Trophoblast cell (in vitro differentiated cells and primary cell): ENCODE results near the gene MTA3.
"Not testable (repeated sequence)": the region's sequence is repeated elsewhere in the genome, so short reads cannot be mapped to it uniquely, and the experiment has no call there.

Source experiments
- DNase-seq, 2 donors: peaks; one replicate each; pipeline ENCODE4 v3.0.0-alpha.2; 2016
- H2AFZ ChIP-seq: 2 replicates; pipeline ENCODE4 v1.6.1; 2013; ENCODE audit warnings: low read length, moderate library complexity, mild to moderate bottlenecking; ENCODE audit not compliant: insufficient read depth, poor library complexity
- H2AK5ac ChIP-seq: 2 replicates; pipeline ENCODE4 v1.6.1; 2013; ENCODE audit warnings: mild to moderate bottlenecking, low read length
- H2BK120ac ChIP-seq: 2 replicates; pipeline ENCODE4 v1.6.1; 2013; ENCODE audit warnings: low read length, mild to moderate bottlenecking, moderate library complexity; ENCODE audit not compliant: insufficient read depth, poor library complexity
- H2BK12ac ChIP-seq: 2 replicates; pipeline ENCODE4 v1.6.1; 2013; ENCODE audit warnings: mild to moderate bottlenecking, low read length, moderate library complexity
- H2BK5ac ChIP-seq: 2 replicates; pipeline ENCODE4 v1.6.1; 2013; ENCODE audit warnings: low read length, low read depth, moderate library complexity, mild to moderate bottlenecking; ENCODE audit not compliant: poor library complexity
- H3K14ac ChIP-seq: 2 replicates; pipeline ENCODE4 v1.6.1; 2013; ENCODE audit warnings: mild to moderate bottlenecking, low read length
- H3K18ac ChIP-seq: 2 replicates; pipeline ENCODE4 v1.6.1; 2013; ENCODE audit warnings: mild to moderate bottlenecking, low read length
- H3K23ac ChIP-seq: 2 replicates; pipeline ENCODE4 v1.6.1; 2013; ENCODE audit warnings: low read length
- H3K27ac ChIP-seq: 2 replicates; pipeline ENCODE4 v1.5.1; 2013; ENCODE audit warnings: low read depth, mild to moderate bottlenecking, inconsistent platforms, low read length, moderate library complexity
- H3K27me3 ChIP-seq: 2 replicates; pipeline ENCODE4 v1.6.1; 2013; ENCODE audit warnings: inconsistent platforms, mild to moderate bottlenecking, low read length, moderate library complexity; ENCODE audit not compliant: insufficient read depth
- H3K36me3 ChIP-seq, 2 experiments: 1 replicate in 1 of 2; 2 replicates in 1 of 2; pipeline ENCODE4 v1.6.1; 2013; ENCODE audit warnings: low read length in 2 of 2, mild to moderate bottlenecking in 2 of 2, moderate library complexity in 1 of 2; ENCODE audit not compliant: insufficient read depth in 2 of 2, control insufficient read depth in 1 of 2
- H3K4ac ChIP-seq: 2 replicates; pipeline ENCODE4 v1.6.1; 2013; ENCODE audit warnings: low read depth, mild to moderate bottlenecking, low read length, moderate library complexity
- H3K4me1 ChIP-seq, 2 experiments: 1 replicate in 1 of 2; 2 replicates in 1 of 2; pipeline ENCODE4 v1.6.1; 2013; ENCODE audit warnings: low read length in 2 of 2, mild to moderate bottlenecking in 2 of 2, moderate library complexity in 1 of 2; ENCODE audit not compliant: insufficient read depth in 2 of 2, control insufficient read depth in 1 of 2
- H3K4me2 ChIP-seq: 2 replicates; pipeline ENCODE4 v1.6.1; 2013; ENCODE audit warnings: inconsistent platforms, mild to moderate bottlenecking, low read length, moderate library complexity
- H3K4me3 ChIP-seq: 2 replicates; pipeline ENCODE4 v1.5.1; 2013; ENCODE audit warnings: mild to moderate bottlenecking, low read depth, low read length, inconsistent platforms
- H3K79me1 ChIP-seq: one replicate; pipeline ENCODE4 v1.6.1; 2013; ENCODE audit warnings: low read length
- H3K79me2 ChIP-seq: 2 replicates; pipeline ENCODE4 v1.6.1; 2013; ENCODE audit warnings: low read length, mild to moderate bottlenecking; ENCODE audit not compliant: control insufficient read depth, insufficient read depth, poor library complexity
- H3K9ac ChIP-seq: 2 replicates; pipeline ENCODE4 v1.6.1; 2013; ENCODE audit warnings: mild to moderate bottlenecking, low read length
- H3K9me3 ChIP-seq: 2 replicates; pipeline ENCODE4 v1.6.1; 2013; ENCODE audit warnings: low read depth, mild to moderate bottlenecking, control low read depth, inconsistent platforms, low read length; ENCODE audit not compliant: insufficient read depth
- H4K12ac ChIP-seq: 2 replicates; pipeline ENCODE4 v1.6.1; 2013; ENCODE audit warnings: low read depth, mild to moderate bottlenecking, low read length, moderate library complexity
- H4K8ac ChIP-seq: 2 replicates; pipeline ENCODE4 v1.6.1; 2013; ENCODE audit warnings: low read depth, mild to moderate bottlenecking, low read length, moderate library complexity
- H4K91ac ChIP-seq: one replicate; pipeline ENCODE4 v1.6.1; 2013; ENCODE audit warnings: low read depth, mild to moderate bottlenecking, low read length, moderate library complexity
- WGBS: extraction: QIAGEN DNeasy Blood & Tissue Kit; methylation state at CpG from one replicate; pipeline ENCODE4 v1.1.7; 2013; ENCODE audit warnings: missing lambda C conversion rate; ENCODE audit not compliant: insufficient read length, insufficient coverage; ENCODE audit errors: extremely low coverage; 5-methylcytosine and 5-hydroxymethylcytosine counted together

The MTA3 gene

GRCh38 chr2:42726680-42727079 is 158.2 kb downstream of the MTA3 start:
- Histone ChIP-seq H3K79me2 (no peaks in the 10 kb centered on the region), H3K79me1 (no peaks in the 10 kb centered on the region), H2AK5ac (no peak overlapping the region), H3K4me2 (no peak overlapping the region), H2BK12ac (no peak overlapping the region), H4K12ac (no peak overlapping the region), H2BK120ac (no peak overlapping the region), H3K4ac (no peak overlapping the region), H3K9me3 (no peaks in the 10 kb centered on the region), H3K27ac (no peak overlapping the region), H2AFZ (no peak overlapping the region), H4K8ac (no peak overlapping the region), H3K14ac (no peak overlapping the region), H4K91ac (no peak overlapping the region), H3K4me3 (no peak overlapping the region), H3K18ac (no peak overlapping the region), H2BK5ac (no peak overlapping the region), H3K36me3 (no peaks in the 10 kb centered on the region), H3K27me3 (no peaks in the 10 kb centered on the region), H3K9ac (no peak overlapping the region), H3K23ac (no peak overlapping the region), H3K4me1 (peaks cover 2 to 9% of the 10 kb centered on the region in 2 experiments)
- no peak for DNase-seq
- whole genome bisulfite sequencing, result no CpG with 5 or more reads among the region's 2 CpGs

- not testable (repeated sequence) for H3K14ac ChIP-seq, H2BK5ac ChIP-seq, H3K18ac ChIP-seq, H4K8ac ChIP-seq, H3K36me3 ChIP-seq, H3K4me3 ChIP-seq, H3K79me2 ChIP-seq, H3K4me2 ChIP-seq, H3K23ac ChIP-seq, H2BK12ac ChIP-seq, DNase-seq, H2AK5ac ChIP-seq, H3K9ac ChIP-seq, H3K27ac ChIP-seq, H3K4me1 ChIP-seq, H4K12ac ChIP-seq, H2BK120ac ChIP-seq, H4K91ac ChIP-seq, H3K27me3 ChIP-seq, H2AFZ ChIP-seq, H3K9me3 ChIP-seq, H3K4ac ChIP-seq, H3K79me1 ChIP-seq
- WGBS, result no CpG with 5 or more reads among the region's 4 CpGs
Measured at GRCh38 chr2:42731316-42731715, 162.9 kb downstream of the MTA3 start.

- Histone ChIP-seq H2AK5ac (no peak overlapping the region), H3K4me1 (peaks cover 0 to 4% of the 10 kb centered on the region in 2 experiments), H3K23ac (no peak overlapping the region), H2BK5ac (no peak overlapping the region), H3K14ac (no peak overlapping the region), H3K9ac (no peak overlapping the region), H3K79me1 (no peaks in the 10 kb centered on the region), H3K4ac (no peak overlapping the region), H3K27me3 (no peaks in the 10 kb centered on the region), H4K8ac (no peak overlapping the region), H3K9me3 (peaks cover 4% of the 10 kb centered on the region), H2AFZ (no peak overlapping the region), H3K79me2 (no peaks in the 10 kb centered on the region), H2BK12ac (no peak overlapping the region), H3K27ac (no peak overlapping the region), H2BK120ac (no peak overlapping the region), H3K18ac (no peak overlapping the region), H3K36me3 (peaks cover 0 to 2% of the 10 kb centered on the region in 2 experiments), H3K4me3 (no peak overlapping the region), H4K12ac (no peak overlapping the region), H4K91ac (no peak overlapping the region), H3K4me2 (no peak overlapping the region)
- no CpG with 5 or more reads among the region's 1 CpG for WGBS
- DNase-seq, result no peak
Measured at GRCh38 chr2:42733852-42734251, 165.4 kb downstream of the MTA3 start.

- no peak overlapping the region for H2AFZ ChIP-seq
- H3K27ac ChIP-seq, result no peak overlapping the region
- no peak overlapping the region for H2BK12ac ChIP-seq
- H3K18ac ChIP-seq, result no peak overlapping the region
- no peak overlapping the region for H4K91ac ChIP-seq
- no peaks in the 10 kb centered on the region for H3K79me1 ChIP-seq
- peaks cover 8% of the 10 kb centered on the region for H3K9me3 ChIP-seq
- peak; percentile 22 to 61 for DNase-seq
- no peak overlapping the region for H3K4me2 ChIP-seq
- no peaks in the 10 kb centered on the region for H3K27me3 ChIP-seq
- H3K4me3 ChIP-seq, result no peak overlapping the region
- H4K12ac ChIP-seq, result no peak overlapping the region
- no peak overlapping the region for H2BK5ac ChIP-seq
- H3K4ac ChIP-seq, result no peak overlapping the region
- H2BK120ac ChIP-seq, result no peak overlapping the region
- H3K4me1 ChIP-seq, result peaks cover 0 to 4% of the 10 kb centered on the region in 2 experiments
- peaks cover 0 to 4% of the 10 kb centered on the region in 2 experiments for H3K36me3 ChIP-seq
- no peak overlapping the region for H3K9ac ChIP-seq
- H2AK5ac ChIP-seq, result no peak overlapping the region
- no peaks in the 10 kb centered on the region for H3K79me2 ChIP-seq
- H3K23ac ChIP-seq, result no peak overlapping the region
- H4K8ac ChIP-seq, result no peak overlapping the region
- H3K14ac ChIP-seq, result no peak overlapping the region
Measured at GRCh38 chr2:42736598-42737322, 168.3 kb downstream of the MTA3 start.
